ENCODE measurements around the gene PCDHGB5.
"Not testable (repeated sequence)": the region's sequence is repeated elsewhere in the genome, so short reads cannot be mapped to it uniquely, and the experiment has no call there.

Gene PCDHGB5

DNA sequence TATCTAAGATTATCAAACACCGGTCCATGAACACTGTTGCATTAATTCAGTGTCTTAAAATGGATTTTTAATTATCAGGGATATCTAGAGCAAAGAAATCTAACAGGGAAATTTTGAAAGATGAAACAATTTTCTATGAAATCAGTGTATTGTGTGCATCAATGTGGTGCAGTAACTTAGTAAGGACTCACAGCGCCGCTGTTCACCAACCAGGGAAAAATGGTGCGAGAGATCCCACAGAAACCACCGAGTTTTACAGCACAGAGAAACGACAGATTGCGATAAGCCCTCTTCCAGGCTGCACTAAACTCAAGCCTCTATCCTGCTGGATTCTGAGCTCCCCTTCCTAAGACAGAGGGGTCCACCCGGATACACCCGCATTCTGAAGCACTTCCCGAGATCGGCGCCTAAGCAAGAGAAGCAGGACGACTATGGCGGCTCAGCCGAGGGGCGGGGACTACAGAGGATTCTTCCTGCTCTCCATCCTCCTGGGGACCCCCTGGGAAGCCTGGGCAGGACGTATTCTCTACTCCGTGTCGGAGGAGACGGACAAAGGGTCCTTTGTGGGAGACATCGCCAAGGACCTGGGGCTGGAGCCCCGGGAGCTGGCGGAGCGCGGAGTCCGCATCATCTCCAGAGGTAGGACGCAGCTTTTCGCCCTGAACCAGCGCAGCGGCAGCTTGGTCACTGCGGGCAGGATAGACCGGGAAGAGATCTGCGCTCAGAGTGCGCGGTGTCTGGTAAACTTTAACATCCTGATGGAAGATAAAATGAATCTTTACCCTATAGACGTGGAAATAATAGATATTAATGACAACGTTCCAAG, 15.1 kb upstream of the PCDHGB5 start, which contains the start of gene PCDHGA7:
TSS of gene PCDHGA7 (plus strand) at position 274 of the 826 bp plus-strand sequence. CDS start at position 432, 158 bp downstream.
- no peak for DNase-seq

DNA sequence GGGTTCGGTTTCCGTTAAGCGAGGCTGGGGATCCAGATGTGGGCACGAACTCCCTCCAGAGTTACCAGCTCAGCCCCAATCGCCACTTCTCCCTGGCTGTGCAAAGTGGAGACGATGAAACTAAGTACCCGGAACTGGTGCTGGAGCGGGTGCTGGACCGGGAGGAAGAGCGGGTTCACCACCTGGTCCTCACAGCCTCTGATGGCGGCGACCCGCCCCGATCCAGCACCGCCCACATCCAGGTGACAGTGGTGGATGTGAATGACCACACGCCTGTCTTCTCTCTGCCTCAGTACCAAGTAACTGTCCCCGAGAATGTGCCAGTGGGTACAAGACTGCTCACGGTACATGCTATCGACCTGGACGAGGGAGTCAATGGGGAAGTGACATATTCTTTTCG, 14.4 kb upstream of the PCDHGB5 start:
- no peak for DNase-seq

GRCh38 chr5:141384471-141385267, 13.1 kb upstream of the PCDHGB5 start:
- no peak for DNase-seq

DNA sequence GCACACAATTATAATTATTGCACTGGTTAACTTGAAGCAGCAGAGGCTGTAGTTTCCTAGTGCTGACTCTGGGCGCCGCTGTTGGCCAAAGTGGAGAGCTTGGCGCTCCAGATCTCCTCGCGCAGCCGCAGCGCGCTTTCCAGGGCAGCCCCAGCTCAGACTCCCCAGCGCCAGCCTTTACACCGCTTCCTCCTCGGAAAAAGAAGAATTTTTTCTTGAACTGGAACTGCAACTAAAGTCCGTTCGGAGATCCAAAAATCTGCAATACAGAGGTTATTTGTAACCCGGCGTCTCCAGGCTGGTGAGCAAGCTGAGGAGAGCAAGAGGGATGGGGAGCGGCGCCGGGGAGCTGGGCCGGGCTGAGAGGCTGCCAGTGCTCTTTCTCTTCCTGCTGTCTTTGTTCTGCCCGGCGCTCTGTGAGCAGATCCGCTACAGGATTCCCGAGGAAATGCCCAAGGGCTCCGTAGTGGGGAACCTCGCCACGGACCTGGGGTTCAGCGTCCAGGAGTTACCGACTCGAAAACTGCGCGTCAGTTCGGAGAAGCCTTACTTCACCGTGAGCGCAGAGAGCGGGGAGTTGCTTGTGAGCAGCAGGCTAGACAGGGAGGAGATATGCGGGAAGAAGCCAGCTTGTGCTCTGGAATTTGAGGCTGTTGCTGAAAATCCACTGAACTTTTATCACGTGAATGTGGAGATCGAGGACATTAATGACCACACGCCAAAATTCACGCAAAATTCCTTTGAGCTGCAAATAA, 10.0 kb upstream of the PCDHGB5 start, which contains the start of gene PCDHGB4:
TSS of gene PCDHGB4 (plus strand) at position 142 of the 755 bp plus-strand sequence. CDS start at position 329, 187 bp downstream.
- DNase-seq = not testable (repeated sequence)

- no peak for DNase-seq
These were observed 9.1 kb upstream of the PCDHGB5 start for GRCh38 chr5:141388661-141389060.

DNA sequence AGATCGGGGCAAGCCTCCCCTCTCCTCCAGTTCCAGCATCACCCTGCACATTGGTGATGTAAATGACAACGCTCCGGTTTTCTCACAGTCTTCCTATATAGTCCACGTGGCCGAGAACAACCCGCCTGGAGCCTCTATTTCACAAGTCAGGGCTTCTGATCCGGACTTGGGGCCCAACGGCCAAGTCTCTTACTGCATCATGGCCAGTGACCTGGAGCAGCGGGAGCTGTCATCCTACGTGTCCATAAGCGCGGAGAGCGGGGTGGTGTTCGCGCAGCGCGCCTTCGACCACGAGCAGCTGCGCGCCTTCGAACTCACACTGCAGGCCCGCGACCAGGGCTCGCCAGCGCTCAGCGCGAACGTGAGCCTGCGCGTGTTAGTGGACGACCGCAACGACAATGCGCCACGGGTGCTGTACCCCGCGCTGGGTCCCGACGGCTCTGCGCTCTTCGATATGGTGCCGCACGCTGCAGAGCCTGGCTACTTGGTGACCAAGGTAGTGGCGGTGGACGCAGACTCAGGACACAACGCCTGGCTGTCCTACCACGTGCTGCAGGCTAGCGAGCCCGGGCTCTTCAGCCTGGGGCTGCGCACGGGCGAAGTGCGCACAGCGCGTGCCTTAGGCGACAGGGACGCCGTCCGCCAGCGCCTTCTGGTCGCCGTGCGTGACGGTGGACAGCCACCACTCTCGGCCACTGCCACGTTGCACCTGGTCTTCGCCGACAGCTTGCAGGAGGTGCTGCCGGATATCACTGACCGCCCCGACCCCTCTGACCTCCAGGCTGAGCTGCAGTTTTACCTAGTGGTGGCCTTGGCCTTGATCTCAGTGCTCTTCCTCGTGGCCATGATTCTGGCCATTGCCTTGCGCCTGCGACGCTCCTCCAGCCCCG, 8.3 kb upstream of the PCDHGB5 start:
- no peak for DNase-seq

DNA sequence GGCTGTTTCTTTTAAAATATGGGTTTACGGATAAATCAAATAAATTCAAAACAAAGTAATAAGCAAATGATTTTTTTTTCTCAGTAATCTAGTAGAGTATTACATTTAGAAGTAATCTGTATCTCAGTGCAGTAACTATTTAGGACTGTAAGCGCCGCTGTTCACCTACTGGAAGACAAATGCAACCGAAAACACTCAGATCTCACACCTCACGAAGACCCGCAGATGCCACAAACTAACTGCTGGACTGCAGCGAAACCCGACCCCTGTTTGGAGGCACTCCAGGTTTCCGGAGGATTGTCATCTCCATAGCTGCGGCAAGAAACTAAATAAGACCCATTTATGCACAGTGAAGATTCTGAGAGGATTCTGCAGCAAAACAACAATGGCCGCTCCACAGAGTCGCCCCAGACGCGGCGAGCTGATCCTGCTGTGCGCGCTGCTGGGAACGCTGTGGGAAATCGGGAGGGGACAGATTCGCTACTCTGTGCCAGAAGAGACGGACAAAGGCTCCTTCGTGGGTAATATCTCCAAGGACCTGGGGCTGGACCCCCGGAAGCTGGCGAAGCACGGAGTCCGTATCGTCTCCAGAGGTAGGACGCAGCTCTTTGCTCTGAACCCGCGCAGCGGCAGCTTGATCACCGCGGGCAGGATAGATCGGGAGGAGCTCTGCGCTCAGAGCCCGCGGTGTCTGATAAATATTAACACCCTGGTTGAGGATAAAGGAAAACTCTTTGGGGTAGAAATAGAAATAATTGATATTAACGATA, 5.1 kb upstream of the PCDHGB5 start, which contains the start of gene PCDHGA8:
TSS of gene PCDHGA8 (plus strand) at position 205 of the 770 bp plus-strand sequence. CDS start at position 386, 181 bp downstream.
- DNase-seq = no peak

DNA sequence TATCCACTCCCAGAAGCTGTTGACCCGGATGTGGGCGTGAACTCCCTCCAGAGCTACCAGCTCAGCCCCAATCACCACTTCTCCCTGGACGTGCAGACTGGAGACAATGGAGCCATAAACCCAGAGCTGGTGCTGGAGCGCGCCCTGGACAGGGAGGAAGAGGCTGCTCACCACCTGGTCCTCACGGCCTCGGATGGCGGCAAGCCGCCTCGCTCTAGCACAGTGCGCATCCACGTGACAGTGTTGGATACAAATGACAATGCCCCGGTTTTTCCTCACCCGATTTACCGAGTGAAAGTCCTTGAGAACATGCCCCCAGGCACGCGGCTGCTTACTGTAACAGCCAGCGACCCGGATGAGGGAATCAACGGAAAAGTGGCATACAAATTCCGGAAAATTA, 4.5 kb upstream of the PCDHGB5 start:
- DNase-seq = no peak

GRCh38 chr5:141394401-141395187, 3.2 kb upstream of the PCDHGB5 start:
- DNase-seq = not testable (repeated sequence)

GRCh38 chr5:141398608-141399007, 861 bp downstream of the PCDHGB5 start:
- no peak for DNase-seq

GRCh38 chr5:141399555-141400258, 2.0 kb downstream of the PCDHGB5 start:
- no peak for DNase-seq

DNA sequence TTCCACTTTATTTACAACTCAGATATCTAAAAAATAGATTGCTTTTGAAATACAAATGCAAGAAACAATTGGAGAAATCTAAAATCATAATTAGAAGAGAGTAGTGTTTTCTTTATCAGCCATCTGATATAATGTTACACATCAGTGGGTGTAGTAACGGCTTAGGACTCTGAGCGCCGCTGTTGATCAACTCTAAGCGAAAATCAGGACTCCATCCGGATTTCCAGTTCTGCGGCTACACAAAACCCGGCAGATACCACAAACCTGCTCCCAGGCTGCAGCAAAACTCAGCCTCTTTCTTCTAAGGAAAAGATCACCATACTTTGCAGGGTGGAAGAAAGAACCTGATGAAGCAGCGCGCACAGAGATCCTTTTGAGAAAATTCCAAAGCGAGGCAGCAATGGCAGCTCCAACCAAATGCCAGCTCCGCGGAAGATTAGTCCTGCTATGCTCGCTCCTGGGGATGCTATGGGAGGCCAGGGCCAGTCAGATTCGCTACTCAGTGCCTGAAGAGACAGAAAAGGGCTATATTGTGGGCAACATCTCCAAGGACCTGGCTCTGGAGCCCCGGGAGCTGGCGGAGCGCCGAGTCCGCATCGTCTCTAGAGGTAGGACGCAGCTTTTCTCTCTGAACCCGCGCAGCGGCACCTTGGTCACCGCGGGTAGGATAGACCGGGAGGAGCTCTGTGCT, 5.0 kb downstream of the PCDHGB5 start, which contains the start of gene PCDHGA9:
TSS of gene PCDHGA9 (plus strand) at position 226 of the 691 bp plus-strand sequence. CDS start at position 401, 175 bp downstream.
- no peak for DNase-seq

DNA sequence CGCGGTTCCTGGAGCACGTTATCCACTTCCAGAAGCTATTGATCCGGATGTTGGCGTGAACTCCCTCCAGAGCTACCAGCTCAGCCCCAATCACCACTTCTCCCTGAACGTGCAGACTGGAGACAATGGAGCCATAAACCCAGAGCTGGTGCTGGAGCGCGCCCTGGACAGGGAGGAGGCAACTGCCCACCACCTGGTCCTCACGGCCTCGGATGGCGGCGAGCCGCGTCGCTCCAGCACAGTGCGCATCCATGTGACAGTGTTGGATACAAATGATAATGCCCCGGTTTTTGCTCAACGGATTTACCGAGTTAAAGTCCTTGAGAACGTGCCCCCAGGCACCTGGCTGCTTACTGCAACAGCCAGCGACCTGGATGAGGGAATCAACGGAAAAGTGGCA, 5.6 kb downstream of the PCDHGB5 start:
- no peak for DNase-seq

DNA sequence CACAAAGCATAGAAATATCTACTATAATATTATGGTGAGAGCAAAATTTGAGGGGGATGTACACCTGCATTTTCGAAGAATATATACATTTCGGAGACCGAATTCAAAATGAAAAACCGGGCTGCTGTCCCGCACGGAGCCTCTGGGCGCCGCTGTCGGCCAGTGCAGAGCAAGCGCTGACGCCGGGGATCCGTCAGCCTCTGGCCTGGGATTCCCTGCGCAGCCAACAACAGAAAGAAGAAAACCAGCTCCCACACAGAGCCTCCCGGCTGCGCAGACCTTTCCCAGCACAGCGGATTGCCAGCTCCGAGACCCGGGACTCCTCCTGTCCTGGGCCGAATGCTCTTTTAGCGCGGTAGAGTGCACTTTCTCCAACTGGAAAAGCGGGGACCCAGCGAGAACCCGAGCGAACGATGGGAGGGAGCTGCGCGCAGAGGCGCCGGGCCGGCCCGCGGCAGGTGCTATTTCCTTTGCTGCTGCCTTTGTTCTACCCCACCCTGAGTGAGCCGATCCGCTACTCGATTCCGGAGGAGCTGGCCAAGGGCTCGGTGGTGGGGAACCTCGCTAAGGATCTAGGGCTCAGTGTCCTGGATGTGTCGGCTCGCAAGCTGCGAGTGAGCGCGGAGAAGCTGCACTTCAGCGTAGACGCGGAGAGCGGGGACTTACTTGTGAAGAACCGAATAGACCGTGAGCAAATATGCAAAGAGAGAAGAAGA, 10.2 kb downstream of the PCDHGB5 start, which contains the start of gene PCDHGB6:
TSS of gene PCDHGB6 (plus strand) at position 232 of the 716 bp plus-strand sequence. CDS start at position 414, 182 bp downstream.
- DNase-seq = not testable (repeated sequence)

DNA sequence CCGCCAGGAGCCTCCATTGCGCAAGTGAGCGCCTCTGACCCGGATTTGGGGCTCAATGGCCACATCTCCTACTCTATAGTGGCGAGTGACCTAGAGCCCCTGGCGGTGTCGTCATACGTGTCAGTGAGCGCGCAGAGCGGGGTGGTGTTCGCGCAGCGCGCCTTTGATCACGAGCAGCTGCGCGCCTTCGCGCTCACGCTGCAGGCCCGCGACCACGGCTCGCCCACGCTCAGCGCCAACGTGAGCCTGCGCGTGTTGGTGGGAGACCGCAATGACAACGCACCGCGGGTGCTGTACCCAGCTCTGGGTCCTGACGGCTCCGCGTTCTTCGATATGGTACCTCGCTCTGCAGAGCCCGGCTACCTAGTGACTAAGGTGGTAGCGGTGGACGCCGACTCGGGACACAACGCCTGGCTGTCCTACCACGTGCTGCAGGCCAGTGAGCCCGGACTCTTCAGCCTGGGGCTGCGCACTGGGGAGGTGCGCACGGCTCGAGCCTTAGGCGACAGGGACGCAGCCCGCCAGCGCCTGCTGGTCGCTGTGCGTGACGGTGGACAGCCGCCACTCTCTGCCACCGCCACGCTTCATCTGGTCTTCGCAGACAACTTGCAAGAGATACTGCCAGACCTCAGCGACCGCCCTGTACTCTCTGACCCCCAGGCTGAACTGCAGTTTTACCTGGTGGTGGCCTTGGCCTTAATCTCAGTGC, 12.0 kb downstream of the PCDHGB5 start:
- no peak for DNase-seq

GRCh38 chr5:141411575-141411974, 13.8 kb downstream of the PCDHGB5 start:
- DNase-seq = no peak

Measured in cortex of kidney (tissue), 1 donor.